GM19455 (cell line): ENCODE results near the gene HSPA12B.

Source experiments
- ATAC-seq: cut with Tn5 transposase; IDR thresholded peaks from one replicate; pipeline ENCODE4 v1.9.1; 2021; ENCODE audit not compliant: unreplicated experiment

The HSPA12B gene

DNA sequence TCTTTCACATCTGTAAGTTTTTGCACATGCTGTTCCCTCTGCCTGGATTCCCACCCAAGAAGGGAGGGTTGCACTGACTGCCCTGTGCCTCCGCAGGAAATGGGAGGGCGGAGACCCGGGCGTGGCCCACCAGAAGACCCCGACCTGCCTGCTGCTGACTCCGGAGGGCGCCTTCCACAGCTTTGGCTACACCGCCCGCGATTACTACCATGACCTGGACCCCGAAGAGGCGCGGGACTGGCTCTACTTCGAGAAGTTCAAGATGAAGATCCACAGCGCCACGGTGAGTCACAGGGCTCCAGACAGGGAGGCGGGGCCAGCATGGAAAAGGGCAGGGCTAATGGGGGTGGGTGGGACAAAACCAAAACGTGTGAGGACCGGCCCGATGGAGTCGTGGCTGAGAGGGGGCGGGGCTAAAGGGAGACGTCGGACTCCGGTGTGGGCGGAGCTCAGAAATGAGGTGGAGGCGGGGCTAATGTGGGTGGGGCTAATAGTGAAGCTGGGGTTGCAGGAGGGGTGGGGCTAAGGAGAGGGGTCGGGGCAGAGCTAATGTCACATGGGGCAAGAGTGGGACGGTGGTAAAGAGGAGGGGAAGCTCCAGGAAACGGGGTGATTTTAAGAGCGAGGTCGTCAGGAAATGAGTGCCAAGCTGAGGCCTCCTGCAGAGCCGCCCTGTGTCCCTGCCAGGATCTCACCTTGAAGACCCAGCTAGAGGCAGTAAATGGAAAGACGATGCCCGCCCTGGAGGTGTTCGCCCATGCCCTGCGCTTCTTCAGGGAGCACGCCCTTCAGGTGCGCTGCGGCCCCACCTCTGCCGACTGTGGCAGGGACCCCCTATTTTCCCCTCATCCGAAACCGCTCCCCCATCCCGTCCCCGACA lies 12.6 kb downstream of the HSPA12B start:
- no peak for ATAC-seq

DNA sequence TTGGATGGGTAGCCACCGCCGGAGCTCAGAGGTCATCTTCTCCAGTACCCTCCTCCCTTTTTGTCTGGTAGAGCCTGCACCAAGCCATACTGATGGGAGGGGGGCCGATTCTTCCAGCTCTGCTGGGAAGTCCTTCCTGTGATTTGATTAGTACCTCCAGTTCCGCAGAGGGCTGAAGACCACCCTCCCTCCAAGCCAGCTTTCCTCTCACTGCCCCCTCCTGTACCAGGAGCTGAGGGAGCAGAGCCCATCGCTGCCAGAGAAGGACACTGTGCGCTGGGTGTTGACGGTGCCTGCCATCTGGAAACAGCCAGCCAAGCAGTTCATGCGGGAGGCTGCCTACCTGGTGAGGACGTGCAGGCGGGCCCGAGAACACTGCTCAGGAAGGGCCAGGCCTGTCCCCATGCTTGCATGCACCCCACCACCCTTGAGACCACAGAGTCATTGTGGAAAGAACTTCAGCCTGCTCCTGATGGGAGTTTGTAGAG lies 13.2 kb downstream of the HSPA12B start:
- ATAC-seq: no peak

DNA sequence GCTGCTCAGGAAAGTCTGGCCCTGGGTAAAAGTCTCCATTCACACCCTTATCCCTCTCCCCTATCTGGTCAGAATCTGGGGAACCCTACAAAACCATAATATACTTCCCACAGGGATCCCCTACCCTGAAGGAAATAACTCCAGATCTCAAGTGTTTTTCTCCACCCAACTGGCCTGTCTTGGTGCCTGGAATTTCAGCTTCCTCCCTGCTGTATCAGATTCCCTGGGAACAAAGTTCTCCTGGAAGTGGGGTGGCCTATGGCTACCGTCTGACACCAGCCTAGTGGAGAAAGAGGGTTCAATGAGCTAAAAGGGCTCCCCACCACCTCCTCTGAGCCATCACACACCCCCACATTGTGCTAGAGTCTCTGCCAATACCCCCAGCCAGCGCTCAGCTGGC lies 15.0 kb downstream of the HSPA12B start:
- no peak for ATAC-seq

DNA sequence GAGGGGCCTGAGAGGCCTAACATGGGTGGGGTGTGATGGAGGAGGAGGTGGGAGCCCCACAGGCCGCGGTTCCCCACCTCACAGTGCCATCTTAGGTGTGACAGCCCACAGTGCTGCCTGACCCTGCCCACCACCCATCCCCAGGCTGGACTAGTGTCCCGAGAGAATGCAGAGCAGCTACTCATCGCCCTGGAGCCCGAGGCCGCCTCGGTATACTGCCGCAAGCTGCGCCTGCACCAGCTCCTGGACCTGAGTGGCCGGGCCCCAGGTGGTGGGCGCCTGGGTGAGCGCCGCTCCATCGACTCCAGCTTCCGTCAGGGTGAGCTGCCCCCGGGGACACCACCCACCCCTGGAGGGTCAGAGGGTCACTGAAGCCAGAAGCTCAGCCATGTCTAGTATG lies 15.6 kb downstream of the HSPA12B start:
- ATAC-seq: no peak

DNA sequence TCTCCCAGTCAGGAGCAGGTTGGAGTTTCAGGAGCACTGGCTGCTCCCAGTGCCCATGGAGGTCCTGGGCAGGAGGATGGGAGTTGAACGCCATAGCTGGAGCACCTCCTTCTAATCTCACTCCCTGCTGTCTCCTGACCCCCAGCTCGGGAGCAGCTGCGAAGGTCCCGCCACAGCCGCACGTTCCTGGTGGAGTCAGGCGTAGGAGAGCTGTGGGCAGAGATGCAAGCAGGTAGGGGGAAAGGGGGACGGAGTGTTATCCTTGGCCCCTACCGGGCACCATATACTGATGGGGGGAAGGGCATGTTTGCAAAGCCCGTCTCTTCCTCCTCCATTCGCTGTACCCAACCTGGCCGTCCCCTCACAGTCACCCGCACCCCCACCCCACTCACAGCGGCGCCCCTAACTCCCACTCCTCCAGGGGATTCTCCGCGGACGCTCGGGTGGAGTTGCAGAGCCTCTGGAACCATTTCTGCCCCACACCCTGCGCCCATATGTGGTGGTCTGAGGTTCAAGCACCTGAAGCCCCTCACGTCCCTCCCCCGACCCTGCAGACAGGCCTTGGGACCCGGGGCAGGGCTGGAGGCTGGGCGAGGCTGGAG lies 16.7 kb downstream of the HSPA12B start:
- ATAC-seq: no peak

DNA sequence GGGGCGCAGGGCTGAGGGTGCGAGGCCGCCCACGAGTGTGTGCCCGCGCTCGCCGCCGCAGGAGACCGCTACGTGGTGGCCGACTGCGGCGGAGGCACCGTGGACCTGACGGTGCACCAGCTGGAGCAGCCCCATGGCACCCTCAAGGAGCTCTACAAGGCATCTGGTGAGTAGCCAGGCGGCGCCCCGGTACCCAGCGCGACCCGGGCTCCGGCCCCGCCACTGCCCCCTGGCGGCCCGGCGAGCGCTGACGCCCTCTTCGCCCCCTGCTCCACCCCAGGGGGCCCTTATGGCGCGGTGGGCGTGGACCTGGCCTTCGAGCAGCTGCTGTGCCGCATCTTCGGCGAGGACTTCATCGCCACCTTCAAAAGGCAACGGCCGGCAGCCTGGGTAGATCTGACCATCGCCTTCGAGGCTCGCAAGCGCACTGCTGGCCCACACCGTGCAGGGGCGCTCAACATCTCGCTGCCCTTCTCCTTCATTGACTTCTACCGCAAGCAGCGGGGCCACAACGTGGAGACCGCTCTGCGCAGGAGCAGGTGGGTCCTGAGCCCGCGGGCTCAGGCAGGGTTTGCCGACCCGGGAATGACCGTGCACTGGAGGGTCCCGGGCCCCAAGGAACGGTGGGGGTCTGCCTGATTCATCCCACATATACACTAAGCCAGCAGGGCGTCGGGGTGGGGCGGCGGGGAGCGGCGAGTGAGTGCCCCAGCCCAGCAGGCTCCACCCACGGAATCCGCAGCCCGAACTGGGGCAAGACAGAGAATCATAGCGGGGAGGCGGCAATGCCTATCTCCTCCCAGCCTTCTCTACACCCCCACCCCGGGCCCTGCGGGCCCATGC lies 17.4 kb downstream of the HSPA12B start:
- ATAC-seq: no peak

DNA sequence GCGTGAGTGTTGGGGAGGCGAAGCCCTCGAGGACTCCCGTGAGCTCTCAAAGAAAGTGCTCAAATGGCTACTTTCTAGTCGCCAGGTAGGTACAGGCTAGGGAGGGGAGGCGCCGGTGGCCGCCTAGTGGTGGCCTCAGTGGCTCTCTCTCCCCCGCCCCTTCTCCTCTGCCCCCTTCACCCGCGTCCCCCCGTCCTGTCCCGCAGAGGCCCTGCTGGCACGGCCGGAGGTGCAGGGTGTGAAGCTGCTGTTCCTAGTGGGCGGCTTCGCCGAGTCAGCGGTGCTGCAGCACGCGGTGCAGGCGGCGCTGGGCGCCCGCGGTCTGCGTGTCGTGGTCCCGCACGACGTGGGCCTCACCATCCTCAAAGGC lies 18.8 kb downstream of the HSPA12B start:
- no peak for ATAC-seq

DNA sequence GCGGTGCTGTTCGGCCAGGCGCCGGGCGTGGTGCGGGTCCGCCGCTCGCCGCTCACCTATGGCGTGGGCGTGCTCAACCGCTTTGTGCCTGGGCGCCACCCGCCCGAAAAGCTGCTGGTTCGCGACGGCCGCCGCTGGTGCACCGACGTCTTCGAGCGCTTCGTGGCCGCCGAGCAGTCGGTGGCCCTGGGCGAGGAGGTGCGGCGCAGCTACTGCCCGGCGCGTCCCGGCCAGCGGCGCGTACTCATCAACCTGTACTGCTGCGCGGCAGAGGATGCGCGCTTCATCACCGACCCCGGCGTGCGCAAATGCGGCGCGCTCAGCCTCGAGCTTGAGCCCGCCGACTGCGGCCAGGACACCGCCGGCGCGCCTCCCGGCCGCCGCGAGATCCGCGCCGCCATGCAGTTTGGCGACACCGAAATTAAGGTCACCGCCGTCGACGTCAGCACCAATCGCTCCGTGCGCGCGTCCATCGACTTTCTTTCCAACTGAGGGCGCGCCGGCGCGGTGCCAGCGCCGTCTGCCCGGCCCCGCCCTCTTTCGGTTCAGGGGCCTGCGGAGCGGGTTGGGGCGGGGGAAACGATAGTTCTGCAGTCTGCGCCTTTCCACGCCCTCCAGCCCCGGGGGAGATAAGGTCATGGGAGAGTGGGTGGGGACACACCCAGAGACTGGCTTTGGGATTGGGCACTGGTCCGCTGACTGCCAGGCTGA lies 19.3 kb downstream of the HSPA12B start:
- ATAC-seq: no peak

DNA sequence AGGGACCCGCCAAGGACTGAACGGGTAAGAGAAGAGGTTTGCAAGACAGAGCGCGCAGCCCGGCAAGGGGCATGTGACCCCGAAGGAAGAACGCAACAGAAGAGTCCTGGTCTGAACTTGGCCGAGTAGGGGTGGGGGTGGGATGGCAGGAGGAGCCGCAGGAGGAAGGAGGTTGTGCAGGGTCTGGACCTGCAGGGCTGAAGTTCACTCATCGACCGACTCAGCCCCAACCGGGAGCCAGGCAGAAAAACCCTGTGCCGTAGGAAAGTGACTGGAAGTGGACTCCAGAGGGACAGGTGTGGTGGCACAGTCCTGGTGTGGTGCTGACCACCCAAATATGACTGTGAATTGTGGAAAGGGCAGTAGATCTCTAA lies 19.9 kb downstream of the HSPA12B start:
- no peak for ATAC-seq

DNA sequence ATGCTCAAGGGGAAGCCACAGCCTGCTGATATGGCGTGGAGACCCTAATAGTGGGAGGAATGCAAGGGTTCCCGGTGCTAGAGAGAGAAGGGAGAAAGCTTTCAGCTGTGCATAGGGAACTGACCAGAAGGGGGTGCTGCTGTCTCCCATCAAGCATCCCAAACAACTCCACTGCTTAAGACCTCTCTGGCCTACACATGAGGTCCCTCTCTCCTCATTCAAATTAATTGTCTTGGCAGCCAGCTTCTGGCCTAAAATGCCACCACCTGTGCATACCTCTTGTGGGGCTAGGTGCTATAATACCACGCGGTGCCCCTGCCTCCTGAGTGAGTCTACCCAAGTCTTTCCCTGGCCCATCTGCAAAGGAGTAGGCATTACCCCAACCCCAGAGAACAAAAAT lies 20.6 kb downstream of the HSPA12B start:
- no peak for ATAC-seq

DNA sequence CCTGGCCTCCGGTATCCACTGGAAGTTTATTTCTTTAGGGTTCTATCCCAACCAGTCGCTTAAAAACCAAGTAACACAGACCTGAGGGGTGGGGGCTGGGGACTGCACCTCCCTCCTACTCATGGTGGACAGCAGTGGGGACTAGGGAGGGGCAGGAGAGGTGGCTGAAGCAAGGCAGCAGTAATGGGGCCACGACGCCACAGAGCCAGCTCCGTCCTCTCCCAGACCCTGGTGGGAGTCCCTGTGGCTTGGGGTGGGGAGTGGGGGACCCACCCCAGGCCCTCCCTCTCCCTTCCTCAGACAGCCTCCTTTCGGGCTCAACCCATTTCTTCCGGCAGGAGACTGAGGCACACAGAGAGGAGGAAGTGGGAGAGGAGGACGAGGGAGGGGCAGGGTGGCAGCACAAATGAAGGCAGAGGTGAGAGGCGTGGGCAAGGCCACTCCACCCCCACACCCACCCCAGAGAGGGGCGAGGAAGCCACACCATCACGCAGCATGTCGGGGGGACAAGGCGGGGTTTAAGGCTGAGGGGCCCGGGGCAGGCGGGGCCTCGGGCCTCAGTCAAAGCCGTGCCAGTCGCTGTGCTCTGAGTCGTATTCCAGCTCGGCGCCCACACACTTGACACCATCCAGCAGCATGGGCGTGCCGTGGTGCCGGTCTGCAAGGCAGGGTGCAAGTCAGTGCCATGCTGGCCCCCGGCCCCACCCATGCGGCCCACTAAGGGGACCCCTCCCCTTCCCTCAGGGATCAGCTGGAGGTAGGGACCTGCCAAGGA lies 21.2 kb downstream of the HSPA12B start:
- no peak for ATAC-seq

DNA sequence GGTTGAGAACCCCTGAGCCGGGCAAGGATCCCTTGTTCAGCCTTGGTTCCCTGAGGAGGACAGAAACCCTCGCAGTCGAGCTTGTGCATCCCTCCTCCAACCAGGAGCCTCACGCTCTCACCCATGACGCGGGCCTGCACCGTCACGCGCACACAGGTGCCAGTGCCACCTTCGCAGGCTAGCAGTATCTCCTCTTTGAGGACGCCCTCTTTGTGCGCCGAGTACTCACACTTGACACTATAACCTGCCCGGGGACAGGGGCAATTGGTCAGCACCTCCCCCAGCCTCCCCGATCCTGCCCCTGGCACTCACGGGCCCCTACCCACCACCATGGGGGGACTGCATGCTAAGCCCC lies 21.8 kb downstream of the HSPA12B start:
- ATAC-seq: no peak

DNA sequence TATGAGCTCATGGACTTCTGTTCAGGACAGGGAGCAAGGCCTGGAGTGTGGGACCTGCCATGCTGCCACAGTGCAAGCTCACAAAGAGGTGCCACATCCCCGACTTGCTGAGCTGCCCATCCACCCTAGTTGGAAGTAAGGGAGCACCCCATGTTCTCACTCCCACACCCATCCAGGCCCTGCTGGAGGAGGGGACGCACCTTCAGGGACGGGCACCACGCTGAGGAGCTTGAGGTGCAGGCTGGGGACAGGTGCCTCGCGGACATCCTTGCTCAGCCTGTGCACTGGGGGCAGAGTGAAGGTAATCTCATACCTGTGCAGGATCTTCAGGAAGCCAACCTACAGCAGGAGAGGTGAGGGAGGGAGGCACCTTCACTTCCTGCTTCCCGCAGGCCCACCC lies 22.8 kb downstream of the HSPA12B start:
- ATAC-seq: no peak

DNA sequence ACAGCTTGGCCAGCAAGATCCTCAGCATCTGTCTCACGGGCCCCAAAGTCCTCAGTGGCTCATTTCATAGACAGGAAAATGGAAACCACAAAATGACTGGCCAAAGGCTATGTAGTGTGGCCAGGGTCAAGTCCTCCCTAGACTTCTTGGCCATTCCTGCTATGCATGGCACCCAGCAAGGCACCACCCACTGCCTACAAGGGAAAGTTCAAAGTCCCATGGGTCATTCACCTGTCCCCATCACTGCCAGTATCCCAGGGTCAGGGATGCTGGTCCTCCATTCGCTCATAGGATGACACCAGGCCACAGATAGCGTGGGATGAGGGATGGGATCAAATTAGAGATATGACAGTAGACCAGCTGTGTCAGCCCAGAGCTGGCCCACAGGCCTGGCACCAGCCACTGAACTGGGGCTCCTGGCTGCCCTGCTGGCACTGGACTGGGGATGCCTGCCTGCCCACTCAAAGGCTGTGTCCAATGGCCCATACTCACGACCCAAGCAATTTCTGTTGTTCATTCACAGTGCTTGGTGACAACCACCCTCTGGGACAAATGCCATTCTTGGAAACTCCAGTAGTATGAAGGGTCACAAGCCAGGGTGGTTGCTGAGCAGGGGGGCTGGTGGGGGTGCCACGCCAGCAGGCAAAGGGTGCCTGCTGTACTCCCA lies 23.5 kb downstream of the HSPA12B start:
- ATAC-seq: no peak

DNA sequence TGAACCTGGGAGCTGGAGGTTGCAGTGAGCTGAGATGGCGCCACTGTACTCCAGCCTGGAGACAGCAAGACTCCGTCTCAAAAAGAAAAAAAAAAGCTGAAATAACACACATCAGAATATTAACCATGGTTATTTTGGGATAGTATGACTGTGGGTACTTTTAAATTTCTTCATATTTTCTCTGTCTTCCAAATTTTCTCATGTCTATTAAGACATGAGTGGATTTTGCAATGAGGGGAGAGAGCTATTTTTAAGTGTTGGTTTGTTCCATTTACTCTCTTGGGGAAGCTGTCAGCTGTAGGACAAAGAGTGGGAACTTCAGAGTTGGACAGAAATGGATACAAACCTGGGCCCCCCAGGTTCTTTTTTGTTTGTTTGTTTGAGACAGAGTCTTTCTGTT lies 24.8 kb downstream of the HSPA12B start:
- ATAC-seq: no peak

DNA sequence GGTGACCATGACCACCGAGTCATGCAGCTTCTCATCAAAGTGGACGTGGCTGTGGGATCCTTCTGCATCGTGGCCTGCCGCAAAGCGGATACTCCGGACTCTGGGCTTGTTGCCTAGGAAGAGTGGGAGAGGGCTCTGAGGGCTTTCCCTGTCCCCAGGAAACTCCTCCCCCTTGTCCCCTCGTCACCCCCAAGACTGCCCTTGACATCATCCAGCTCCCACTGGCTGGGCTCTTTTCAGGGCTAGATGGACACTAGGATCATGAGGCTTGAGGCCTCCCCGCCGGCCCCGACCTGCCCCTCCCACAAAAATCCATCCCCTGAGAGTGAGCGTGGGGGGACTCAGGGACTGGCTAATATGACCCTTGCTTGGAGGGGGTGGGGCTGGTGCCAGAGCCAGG lies 26.1 kb downstream of the HSPA12B start:
- no peak for ATAC-seq

DNA sequence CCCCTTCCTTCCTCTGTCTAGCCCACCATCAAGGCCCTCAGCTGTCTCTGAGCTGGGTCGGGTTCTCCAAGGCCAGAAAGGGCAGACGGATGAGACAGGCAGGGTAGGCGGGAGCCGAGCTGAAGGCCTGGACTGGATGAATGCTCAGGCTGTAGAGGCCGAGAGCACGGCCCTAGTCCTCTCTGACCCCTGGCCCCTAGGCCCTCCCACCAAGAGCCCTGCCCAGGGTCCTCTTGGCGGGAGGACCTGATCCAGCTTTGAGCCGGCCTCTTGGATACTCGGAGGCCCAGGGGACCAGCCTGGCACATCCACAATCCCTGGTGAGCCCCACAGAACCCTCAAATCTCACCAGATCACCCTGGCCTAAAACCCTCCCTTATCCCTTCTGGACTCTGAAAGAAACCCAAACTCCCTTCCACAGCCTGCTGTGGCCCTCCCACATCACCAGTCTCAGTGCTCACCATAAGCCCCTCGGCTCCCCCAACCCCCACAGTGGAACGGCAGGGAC lies 26.9 kb downstream of the HSPA12B start:
- no peak for ATAC-seq

DNA sequence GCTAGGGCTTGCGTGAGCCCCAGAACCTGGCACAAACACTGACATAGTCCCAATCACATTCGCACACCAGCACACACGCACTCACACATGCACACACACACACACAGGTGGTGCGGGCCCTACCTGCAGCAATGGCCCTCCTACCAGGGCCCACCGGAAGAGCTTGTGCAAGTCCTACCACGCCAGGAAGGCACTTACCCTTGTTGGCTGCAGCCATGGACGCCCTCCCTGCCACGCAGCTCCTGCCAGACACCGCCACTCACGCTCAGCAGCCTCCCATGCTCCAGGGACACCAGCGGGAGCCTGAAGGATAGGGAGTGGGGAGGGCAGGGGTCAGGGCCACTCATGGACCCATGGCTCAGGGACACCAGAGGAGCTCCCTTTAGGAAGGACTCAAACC lies 27.4 kb downstream of the HSPA12B start:
- ATAC-seq: no peak

DNA sequence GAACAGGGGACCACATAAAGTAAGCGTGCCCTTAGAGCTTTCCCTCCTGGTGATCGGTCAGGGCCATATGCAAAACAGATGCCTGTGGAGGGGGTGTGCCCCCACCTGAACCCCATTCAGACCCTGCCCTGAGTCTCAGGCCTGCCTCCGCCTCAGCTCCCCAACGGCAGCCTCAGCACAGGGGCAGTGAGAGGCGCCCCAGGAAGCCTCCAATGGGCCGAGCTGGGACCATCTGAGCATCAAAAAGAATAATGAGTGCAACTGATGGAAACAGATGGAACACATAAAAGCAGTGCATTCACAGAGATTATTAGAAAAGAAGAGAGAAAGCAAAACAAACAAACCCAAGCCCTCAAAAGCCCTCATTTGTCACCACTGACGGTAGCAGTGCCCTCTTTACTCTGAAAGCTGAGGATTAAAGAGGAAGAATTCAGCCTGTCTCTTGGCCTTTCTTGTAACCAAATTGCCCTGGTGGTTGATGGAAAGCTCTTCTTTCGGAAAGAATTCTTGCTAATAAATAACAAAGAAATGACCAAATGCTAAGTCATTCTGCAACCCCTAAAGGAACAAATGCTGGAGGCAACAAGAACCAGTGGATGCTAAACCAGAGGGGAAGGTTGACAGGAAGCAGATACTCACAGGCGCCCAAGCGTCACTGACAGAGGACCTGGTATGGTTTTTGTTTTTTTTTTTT lies 28.3 kb downstream of the HSPA12B start:
- ATAC-seq: no peak
